Lower lobe of right lung (tissue), 2 donors: ENCODE results near the gene JMY. TPM values are rescaled to one million over a fixed set of nuclear protein-coding genes. Genes with fewer than 3 reads are reported as not detected.
A peak's percentile ranks its signal among the peaks of the same experiment; 100 is the strongest.

Source experiments
- ATAC-seq, 2 donors: fragments of 200-7000 bp; cut with Tn5 transposase; one replicate each; pipeline ENCODE4 v1.9.1; 2020 to 2022; ENCODE audit warnings: mild to moderate bottlenecking in 2 of 2, moderate library complexity in 2 of 2
- DNase-seq: peaks from one replicate; pipeline ENCODE4 v3.0.0-alpha.2; 2020
- H3K27ac ChIP-seq: fragments of 200-600 bp; one replicate; pipeline ENCODE4 v1.8.0; 2022
- H3K27me3 ChIP-seq: fragments of 200-600 bp; one replicate; pipeline ENCODE4 v1.8.0; 2022; ENCODE audit warnings: low read depth
- H3K36me3 ChIP-seq: fragments of 200-600 bp; one replicate; pipeline ENCODE4 v1.8.0; 2022; ENCODE audit warnings: mild to moderate bottlenecking
- H3K4me1 ChIP-seq: fragments of 200-600 bp; one replicate; pipeline ENCODE4 v1.8.0; 2022
- H3K4me3 ChIP-seq: fragments of 200-600 bp; one replicate; pipeline ENCODE4 v1.8.0; 2022; ENCODE audit warnings: mild to moderate bottlenecking
- H3K9me3 ChIP-seq: fragments of 200-600 bp; one replicate; pipeline ENCODE4 v1.8.0; 2022
- intact Hi-C: fragments of 100-400 bp; cut with DNase I; formaldehyde crosslinking; loops from one replicate; pipeline ENCODE4 v1.11.0; 2022
- total RNA-seq: library from RNA; stranded (reverse); fragmentation: NEBNext Ultra II Directional; extraction: Animal tissue kit (Norgen Biotek cat#: 25700); gene quantifications from one replicate; pipeline ENCODE4 v1.2.1, GENCODE V29; 2021
- TF ChIP-seq, protein P1 (sequence below): fragments of 200-600 bp; IDR thresholded peaks from one replicate; pipeline ENCODE4 v1.8.0; 2022; ENCODE audit warnings: antibody characterized with exemption, mild to moderate bottlenecking
- donor health status: DM: no; HTN: yes; CAD: no; lungs with severe emphysema.

JMY gene
- total RNA-seq, 1 donor from 2014 or later, result 10.6 TPM

DNA sequence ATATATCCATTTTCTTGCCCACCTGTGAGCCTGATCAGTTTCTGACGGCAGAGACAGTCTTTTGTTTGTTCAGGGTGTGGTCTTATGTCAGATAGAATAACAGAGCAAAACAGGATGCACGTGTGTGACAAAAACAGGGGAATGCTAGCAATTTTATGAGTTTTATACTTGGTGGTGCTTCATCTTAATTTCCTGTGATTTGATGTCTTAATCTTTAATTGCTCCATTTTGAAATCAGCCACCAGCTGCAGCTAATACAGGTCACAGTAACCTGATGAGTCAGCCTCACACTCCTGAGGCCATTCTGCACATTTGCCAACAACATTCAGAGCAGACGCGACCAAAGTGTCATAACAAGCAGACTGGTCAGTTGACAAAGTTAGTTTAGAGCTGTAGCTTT, 42.3 kb upstream of the JMY start:
- intact Hi-C loops, result no loop called here
- no peaks in the 10 kb centered on the region for H3K9me3 ChIP-seq
- DNase-seq (no peak), ATAC-seq (no peak)
- H3K36me3 ChIP-seq, result no peaks in the 10 kb centered on the region
- TF ChIP-seq, protein P1, sequence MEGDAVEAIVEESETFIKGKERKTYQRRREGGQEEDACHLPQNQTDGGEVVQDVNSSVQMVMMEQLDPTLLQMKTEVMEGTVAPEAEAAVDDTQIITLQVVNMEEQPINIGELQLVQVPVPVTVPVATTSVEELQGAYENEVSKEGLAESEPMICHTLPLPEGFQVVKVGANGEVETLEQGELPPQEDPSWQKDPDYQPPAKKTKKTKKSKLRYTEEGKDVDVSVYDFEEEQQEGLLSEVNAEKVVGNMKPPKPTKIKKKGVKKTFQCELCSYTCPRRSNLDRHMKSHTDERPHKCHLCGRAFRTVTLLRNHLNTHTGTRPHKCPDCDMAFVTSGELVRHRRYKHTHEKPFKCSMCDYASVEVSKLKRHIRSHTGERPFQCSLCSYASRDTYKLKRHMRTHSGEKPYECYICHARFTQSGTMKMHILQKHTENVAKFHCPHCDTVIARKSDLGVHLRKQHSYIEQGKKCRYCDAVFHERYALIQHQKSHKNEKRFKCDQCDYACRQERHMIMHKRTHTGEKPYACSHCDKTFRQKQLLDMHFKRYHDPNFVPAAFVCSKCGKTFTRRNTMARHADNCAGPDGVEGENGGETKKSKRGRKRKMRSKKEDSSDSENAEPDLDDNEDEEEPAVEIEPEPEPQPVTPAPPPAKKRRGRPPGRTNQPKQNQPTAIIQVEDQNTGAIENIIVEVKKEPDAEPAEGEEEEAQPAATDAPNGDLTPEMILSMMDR, result no peak
- H3K27me3 ChIP-seq, result no peaks in the 10 kb centered on the region
- H3K4me3 ChIP-seq, result no peak overlapping the region
- H3K4me1 ChIP-seq, result no peaks in the 10 kb centered on the region
- no peak overlapping the region for H3K27ac ChIP-seq

DNA sequence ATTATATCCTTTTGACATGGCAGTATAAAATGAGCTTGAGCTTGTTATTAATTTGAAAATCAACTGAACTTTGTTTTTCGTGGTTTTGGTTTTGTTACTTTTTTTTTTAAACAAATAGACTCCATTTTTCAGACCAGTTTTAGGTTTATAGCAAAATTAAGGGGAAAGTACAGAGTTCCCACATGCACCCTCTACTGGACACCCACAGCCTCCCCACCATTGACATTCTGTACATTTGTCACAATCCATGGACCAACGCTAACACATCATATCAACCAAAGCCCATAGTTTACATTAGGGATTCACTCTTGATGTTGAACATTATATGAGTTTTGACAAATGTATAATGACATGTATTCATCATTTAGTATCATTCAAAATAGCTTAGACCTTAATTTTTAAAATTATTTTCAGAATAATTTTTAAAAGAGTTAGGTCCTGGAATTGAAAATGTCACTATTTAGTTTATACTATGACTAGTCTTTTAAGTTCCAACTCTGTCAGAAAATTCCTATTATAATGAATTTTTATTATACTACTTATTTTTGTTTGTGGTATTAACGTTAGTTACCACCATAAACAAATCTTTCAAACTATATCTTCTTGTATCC, 35.3 kb upstream of the JMY start:
- Histone ChIP-seq H3K9me3 (no peaks in the 10 kb centered on the region), H3K36me3 (no peaks in the 10 kb centered on the region), H3K4me1 (no peaks in the 10 kb centered on the region), H3K27me3 (no peaks in the 10 kb centered on the region), H3K4me3 (no peak overlapping the region), H3K27ac (no peak overlapping the region)
- DNase-seq (no peak), ATAC-seq (no peak)
- TF ChIP-seq, protein P1, result peak; percentile 26
- intact Hi-C loops, result no loop called here

DNA sequence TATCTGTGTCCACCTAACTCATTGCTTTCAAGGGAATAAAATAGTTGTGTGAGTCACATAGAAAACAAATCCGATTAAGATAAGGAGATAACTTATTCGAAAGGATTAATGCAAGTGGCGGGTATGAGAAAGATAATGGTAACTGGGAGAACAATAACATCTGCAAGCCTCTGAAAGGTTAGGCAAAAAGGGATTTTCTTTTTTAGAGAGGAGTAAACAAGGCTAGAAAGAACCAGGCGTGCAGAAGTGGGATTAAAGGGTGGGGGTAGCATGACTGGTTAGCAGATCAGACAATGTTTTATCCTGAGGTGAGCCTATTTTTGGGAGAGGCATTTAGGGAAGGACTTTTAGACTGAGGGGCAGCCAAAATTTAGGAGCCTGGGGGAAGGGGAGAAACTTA, 34.7 kb upstream of the JMY start:
- ATAC-seq (no peak), DNase-seq (no peak)
- intact Hi-C loops, result no loop called here
- Histone ChIP-seq H3K4me1 (no peaks in the 10 kb centered on the region), H3K36me3 (no peaks in the 10 kb centered on the region), H3K9me3 (no peaks in the 10 kb centered on the region), H3K4me3 (no peak overlapping the region), H3K27ac (no peak overlapping the region), H3K27me3 (no peaks in the 10 kb centered on the region)
- TF ChIP-seq, protein P1, result no peak

DNA sequence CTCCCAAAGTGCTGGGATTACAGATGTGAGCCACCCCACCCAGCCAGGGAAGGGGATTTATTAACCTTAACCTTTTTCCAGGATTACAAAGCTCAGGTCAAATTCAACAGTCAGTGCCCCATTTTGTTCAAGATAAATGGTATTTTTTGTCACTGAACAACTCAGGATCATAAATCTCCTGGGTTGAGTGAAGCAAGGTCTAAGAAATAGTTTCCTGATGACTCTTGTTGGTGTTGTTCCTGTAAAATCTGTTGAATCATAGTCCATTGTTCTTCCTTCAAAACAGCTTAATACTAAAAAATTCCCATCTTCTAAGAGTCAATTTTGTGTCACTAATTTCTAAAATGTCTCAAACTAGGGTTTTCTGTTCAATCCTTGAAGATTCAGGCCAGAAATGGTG, 33.9 kb upstream of the JMY start:
- H3K9me3 ChIP-seq, result no peaks in the 10 kb centered on the region
- TF ChIP-seq, protein P1, result no peak
- ATAC-seq, result no peak
- H3K4me3 ChIP-seq, result no peak overlapping the region
- H3K27ac ChIP-seq, result no peak overlapping the region
- H3K4me1 ChIP-seq, result no peaks in the 10 kb centered on the region
- no peaks in the 10 kb centered on the region for H3K27me3 ChIP-seq
- H3K36me3 ChIP-seq, result no peaks in the 10 kb centered on the region
- intact Hi-C loops, result no loop called here
- DNase-seq, result no peak

DNA sequence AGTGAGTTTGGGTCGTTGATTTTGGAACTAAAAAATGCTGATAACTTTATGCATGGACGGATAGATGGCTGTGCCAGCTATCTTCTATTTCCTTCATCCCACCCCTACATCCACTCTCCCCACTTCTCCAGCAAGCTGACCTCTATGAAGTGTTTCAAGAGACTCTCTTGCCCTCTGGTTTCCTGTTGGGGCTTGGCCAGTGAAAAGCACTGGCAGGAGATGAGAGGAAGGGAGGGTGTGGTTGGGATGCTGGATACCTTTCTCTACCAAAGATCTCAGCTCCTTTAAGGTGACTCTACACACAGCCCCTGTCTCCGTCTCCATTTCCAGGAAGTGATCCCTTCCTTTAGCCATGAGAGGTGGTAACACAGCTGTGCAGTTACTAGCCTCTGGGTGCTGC, 30.0 kb upstream of the JMY start:
- TF ChIP-seq, protein P1, result no peak
- Histone ChIP-seq H3K27me3 (no peaks in the 10 kb centered on the region), H3K27ac (no peak overlapping the region), H3K9me3 (no peaks in the 10 kb centered on the region), H3K4me3 (no peak overlapping the region), H3K4me1 (no peaks in the 10 kb centered on the region), H3K36me3 (no peaks in the 10 kb centered on the region)
- intact Hi-C loops, result no loop called here
- DNase-seq, result no peak
- ATAC-seq, result peak; percentile 24 to 29
